ENCODE data around the gene MAP4K5.
"Not testable (repeated sequence)": the region's sequence is repeated elsewhere in the genome, so short reads cannot be mapped to it uniquely, and the experiment has no call there.

The MAP4K5 gene

DNA sequence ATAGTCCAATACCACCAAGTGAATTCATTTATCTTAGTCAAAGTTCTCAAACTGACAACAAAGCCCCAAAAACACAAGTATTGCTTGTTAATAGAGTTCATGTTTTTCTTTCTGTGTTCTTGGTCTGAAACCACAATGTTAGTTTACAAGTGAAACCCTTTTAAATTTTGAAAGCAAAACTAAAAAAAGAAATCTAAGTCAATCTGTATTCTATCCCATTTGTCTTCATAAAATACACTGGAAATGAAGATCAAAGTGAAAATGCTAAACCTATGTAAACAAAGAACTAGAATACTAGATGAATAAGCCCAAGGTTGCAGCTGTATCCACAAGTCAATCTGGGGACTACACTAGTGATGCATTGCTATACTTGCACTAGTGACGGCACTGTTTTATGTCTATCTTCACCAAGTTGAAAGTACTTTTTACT is 10.4 kb downstream of the MAP4K5 start:
- Histone ChIP-seq H3K27ac (ENCODE audit: low read depth, low read length, severe bottlenecking) (no peak overlapping the region), H3K9me3 (ENCODE audit: control insufficient read depth, low read length) (no peaks in the 10 kb centered on the region), H3K4me1 (ENCODE audit: control insufficient read depth, insufficient read depth, low read length, poor library complexity, severe bottlenecking) (peaks cover 6% of the 10 kb centered on the region), H3K4me3 (ENCODE audit: extremely low read depth, insufficient read depth, low read length, poor library complexity, severe bottlenecking) (no peak overlapping the region), H3K36me3 (ENCODE audit: control insufficient read depth, insufficient read depth, low read length) (peaks cover 34% of the 10 kb centered on the region)
- WGBS, 2 experiments (ENCODE audit: insufficient coverage in 2 of 2) = 100% methylated on average over 1 of the region's 1 CpG; no CpG with 5 or more reads in 1 of the 2 experiments

DNA sequence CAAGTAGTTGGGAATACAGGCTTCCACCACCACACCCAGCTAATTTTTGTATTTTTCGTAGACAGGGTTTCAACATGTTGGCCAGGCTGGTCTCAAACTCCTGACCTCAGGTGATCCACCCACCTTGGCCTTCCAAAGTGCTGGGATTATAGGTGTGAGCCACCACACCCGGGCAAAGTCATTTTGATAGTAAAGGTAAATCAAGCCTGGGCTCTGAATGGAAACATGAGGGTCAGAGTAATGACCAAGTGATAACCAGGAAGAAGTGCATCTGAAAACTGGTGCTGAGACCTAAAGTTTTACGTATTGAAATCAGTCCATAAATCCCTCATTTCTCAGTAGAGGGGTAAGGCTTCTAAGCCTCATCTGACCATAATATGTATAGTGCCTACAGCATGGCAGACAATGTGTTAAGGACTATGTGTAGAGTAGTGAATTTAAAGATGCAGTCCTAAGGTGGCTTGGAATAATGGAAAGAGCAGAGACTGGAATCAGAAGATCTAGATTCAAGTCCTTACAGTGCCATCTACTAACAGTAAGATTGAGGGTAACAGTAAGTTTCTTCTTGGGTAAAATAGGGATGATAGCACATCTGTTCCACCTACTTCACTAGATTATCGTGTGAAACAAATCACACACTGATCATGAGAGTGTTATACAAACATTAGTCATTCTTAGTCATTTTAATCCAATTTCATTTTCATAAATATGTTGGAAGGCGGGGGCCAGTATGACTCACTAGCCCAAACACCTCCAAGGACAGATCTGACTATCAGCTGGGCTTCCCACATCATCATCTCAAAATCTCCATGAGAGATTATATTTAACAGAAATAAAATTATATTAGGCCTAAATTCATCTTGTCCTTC is 11.2 kb downstream of the MAP4K5 start:
- 87 to 90% methylated on average over 1 to 2 of the region's 5 CpGs for WGBS, 2 experiments (ENCODE audit: insufficient coverage in 2 of 2)
- H3K4me3 ChIP-seq (ENCODE audit: extremely low read depth, insufficient read depth, low read length, poor library complexity, severe bottlenecking) = no peak overlapping the region
- peaks cover 36% of the 10 kb centered on the region for H3K36me3 ChIP-seq (ENCODE audit: control insufficient read depth, insufficient read depth, low read length)
- H3K27ac ChIP-seq (ENCODE audit: low read depth, low read length, severe bottlenecking) = no peak overlapping the region
- H3K9me3 ChIP-seq (ENCODE audit: control insufficient read depth, low read length) = no peaks in the 10 kb centered on the region
- peaks cover 6% of the 10 kb centered on the region for H3K4me1 ChIP-seq (ENCODE audit: control insufficient read depth, insufficient read depth, low read length, poor library complexity, severe bottlenecking)

DNA sequence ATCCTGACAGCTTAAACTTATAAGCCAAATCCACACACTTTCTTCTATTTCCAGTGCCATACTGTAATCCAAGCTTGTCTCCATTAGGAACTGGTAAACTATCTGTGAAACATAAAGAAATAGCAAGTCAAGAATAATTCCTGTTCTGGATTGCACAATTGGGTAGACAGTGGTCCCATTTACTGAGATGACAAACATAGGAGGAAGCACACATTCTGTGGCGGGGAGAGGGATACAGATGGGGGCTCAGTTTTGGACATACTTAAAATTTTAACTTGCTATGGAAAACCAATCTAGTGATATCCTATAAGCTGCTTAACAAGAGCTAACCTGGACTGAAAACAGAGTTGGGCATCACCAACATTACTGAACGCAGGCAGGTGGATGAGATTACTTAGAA is 16.3 kb downstream of the MAP4K5 start:
- H3K4me3 ChIP-seq (ENCODE audit: extremely low read depth, insufficient read depth, low read length, poor library complexity, severe bottlenecking) = no peak overlapping the region
- peaks cover 26% of the 10 kb centered on the region for H3K36me3 ChIP-seq (ENCODE audit: control insufficient read depth, insufficient read depth, low read length)
- no peak overlapping the region for H3K27ac ChIP-seq (ENCODE audit: low read depth, low read length, severe bottlenecking)
- 100% methylated on average over 1 of the region's 2 CpGs; no CpG with 5 or more reads in 1 of the 2 experiments for WGBS, 2 experiments (ENCODE audit: insufficient coverage in 2 of 2)
- no peaks in the 10 kb centered on the region for H3K9me3 ChIP-seq (ENCODE audit: control insufficient read depth, low read length)
- H3K4me1 ChIP-seq (ENCODE audit: control insufficient read depth, insufficient read depth, low read length, poor library complexity, severe bottlenecking) = no peaks in the 10 kb centered on the region

DNA sequence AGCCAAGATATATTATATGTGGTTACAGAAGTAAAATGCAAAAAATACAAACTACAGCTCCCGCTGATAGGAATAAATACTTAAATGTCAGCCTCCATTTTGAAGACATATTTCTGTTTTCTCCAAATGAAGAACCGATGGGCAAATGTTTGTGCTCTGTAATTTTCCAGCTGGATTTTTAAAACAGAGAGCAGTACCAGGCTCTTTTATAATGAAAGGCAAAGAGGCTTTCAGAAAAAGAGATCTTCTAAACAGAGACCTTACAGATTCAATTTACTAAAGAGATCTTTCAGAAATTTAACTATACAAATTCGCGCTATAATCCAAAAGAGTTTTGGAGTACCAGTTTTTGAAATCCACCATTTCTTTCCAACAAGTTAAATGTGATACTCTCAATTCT is 19.9 kb downstream of the MAP4K5 start:
- Histone ChIP-seq H3K4me1 (ENCODE audit: control insufficient read depth, insufficient read depth, low read length, poor library complexity, severe bottlenecking) (no peaks in the 10 kb centered on the region), H3K4me3 (ENCODE audit: extremely low read depth, insufficient read depth, low read length, poor library complexity, severe bottlenecking) (no peak overlapping the region), H3K27ac (ENCODE audit: low read depth, low read length, severe bottlenecking) (no peak overlapping the region), H3K9me3 (ENCODE audit: control insufficient read depth, low read length) (no peaks in the 10 kb centered on the region), H3K36me3 (ENCODE audit: control insufficient read depth, insufficient read depth, low read length) (peaks cover 18% of the 10 kb centered on the region)
- 100% methylated on average over 3 to 4 of the region's 4 CpGs for WGBS, 2 experiments (ENCODE audit: insufficient coverage in 2 of 2)

DNA sequence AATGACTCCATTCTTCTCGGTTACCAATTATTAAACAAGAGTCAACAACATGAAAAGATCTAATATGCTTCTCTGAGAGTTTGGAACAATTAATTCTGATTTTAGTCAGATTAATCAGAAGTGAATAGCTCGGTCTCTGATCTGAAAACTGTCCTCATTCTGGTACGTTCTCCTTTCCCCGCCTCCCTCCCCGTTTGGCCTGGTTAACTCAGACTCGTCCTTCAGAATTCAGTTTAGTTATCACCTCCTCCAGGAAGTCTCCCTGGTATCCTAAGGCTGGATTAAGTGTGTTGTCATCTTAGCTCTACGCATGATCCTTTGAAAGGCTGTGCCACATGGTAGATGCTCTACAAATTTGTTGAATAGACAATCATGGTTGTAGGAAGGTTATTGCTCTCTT is 22.2 kb downstream of the MAP4K5 start:
- Histone ChIP-seq H3K4me1 (ENCODE audit: control insufficient read depth, insufficient read depth, low read length, poor library complexity, severe bottlenecking) (no peaks in the 10 kb centered on the region), H3K4me3 (ENCODE audit: extremely low read depth, insufficient read depth, low read length, poor library complexity, severe bottlenecking) (no peak overlapping the region), H3K36me3 (ENCODE audit: control insufficient read depth, insufficient read depth, low read length) (peaks cover 5% of the 10 kb centered on the region), H3K27ac (ENCODE audit: low read depth, low read length, severe bottlenecking) (no peak overlapping the region), H3K9me3 (ENCODE audit: control insufficient read depth, low read length) (no peaks in the 10 kb centered on the region)
- WGBS, 2 experiments (ENCODE audit: insufficient coverage in 2 of 2) = 90 to 100% methylated on average over 2 to 5 of the region's 7 CpGs

DNA sequence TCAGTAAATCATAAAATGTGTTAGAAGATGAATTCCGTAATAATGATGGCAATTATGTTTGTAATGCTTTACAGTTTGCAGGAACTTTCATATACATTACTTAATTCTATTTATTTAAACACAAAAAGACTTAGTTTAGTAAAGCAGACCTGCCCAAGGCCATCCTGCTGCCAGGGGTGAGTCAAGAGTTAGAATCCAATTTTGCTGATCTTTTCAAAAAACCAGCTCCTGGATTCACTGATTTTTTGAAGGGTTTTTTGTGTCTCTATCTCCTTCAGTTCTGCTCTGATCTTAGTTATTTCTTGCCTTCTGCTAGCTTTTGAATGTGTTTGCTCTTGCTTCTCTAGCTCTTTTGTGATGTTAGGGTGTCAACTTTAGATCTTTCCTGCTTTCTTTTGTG is 25.3 kb downstream of the MAP4K5 start:
- H3K4me3 ChIP-seq (ENCODE audit: extremely low read depth, insufficient read depth, low read length, poor library complexity, severe bottlenecking); H3K27ac ChIP-seq (ENCODE audit: low read depth, low read length, severe bottlenecking); H3K4me1 ChIP-seq (ENCODE audit: control insufficient read depth, insufficient read depth, low read length, poor library complexity, severe bottlenecking); H3K36me3 ChIP-seq (ENCODE audit: control insufficient read depth, insufficient read depth, low read length); H3K9me3 ChIP-seq (ENCODE audit: control insufficient read depth, low read length): not testable (repeated sequence)
- WGBS, 2 experiments (ENCODE audit: insufficient coverage in 2 of 2) = no CpG with 5 or more reads among the region's 1 CpG

DNA sequence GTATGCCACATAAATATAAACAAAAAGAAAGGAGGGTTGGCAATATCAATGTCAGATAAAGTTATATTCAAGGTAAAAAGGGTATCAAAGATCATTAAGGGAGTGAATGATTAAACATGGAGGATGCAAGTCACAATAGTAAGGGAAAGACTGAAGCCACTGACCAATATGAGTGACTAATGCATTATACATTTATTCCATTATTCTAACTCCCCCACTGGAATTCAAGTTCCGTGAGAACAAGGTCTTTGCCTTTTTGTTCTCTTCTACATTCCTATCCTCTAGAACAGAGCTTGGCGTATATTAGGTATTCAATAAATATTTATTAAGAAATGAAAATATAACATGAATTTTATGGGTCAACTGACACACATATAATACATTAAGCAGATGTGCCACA is 30.7 kb downstream of the MAP4K5 start:
- no peaks in the 10 kb centered on the region for H3K4me1 ChIP-seq (ENCODE audit: control insufficient read depth, insufficient read depth, low read length, poor library complexity, severe bottlenecking)
- no peak overlapping the region for H3K4me3 ChIP-seq (ENCODE audit: extremely low read depth, insufficient read depth, low read length, poor library complexity, severe bottlenecking)
- peaks cover 21% of the 10 kb centered on the region for H3K36me3 ChIP-seq (ENCODE audit: control insufficient read depth, insufficient read depth, low read length)
- 100% methylated on average over 1 of the region's 2 CpGs; no CpG with 5 or more reads in 1 of the 2 experiments for WGBS, 2 experiments (ENCODE audit: insufficient coverage in 2 of 2)
- no peak overlapping the region for H3K27ac ChIP-seq (ENCODE audit: low read depth, low read length, severe bottlenecking)
- no peaks in the 10 kb centered on the region for H3K9me3 ChIP-seq (ENCODE audit: control insufficient read depth, low read length)

DNA sequence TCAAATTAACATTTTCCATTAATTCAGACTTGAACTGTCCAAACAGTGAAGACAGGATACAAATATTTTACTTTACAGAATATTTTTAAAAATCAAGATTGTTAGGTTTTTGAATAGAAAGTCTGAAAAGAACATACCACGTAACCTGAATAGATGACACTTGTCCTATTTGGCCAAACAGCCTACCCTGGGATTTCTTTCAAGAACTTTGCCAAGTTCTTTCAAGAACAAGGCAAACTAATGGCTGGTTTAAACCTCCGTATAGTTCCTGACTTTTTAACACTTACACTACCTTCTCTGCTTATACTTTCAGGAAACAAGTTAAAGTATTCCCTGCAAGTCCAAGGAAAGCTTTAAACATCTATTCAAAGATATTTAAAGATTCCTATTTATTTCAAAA is 35.0 kb downstream of the MAP4K5 start:
- peaks cover 22% of the 10 kb centered on the region for H3K36me3 ChIP-seq (ENCODE audit: control insufficient read depth, insufficient read depth, low read length)
- H3K9me3 ChIP-seq (ENCODE audit: control insufficient read depth, low read length) = no peaks in the 10 kb centered on the region
- no peak overlapping the region for H3K27ac ChIP-seq (ENCODE audit: low read depth, low read length, severe bottlenecking)
- 94 to 100% methylated on average over 2 of the region's 2 CpGs for WGBS, 2 experiments (ENCODE audit: insufficient coverage in 2 of 2)
- H3K4me3 ChIP-seq (ENCODE audit: extremely low read depth, insufficient read depth, low read length, poor library complexity, severe bottlenecking) = no peak overlapping the region
- H3K4me1 ChIP-seq (ENCODE audit: control insufficient read depth, insufficient read depth, low read length, poor library complexity, severe bottlenecking) = no peaks in the 10 kb centered on the region

DNA sequence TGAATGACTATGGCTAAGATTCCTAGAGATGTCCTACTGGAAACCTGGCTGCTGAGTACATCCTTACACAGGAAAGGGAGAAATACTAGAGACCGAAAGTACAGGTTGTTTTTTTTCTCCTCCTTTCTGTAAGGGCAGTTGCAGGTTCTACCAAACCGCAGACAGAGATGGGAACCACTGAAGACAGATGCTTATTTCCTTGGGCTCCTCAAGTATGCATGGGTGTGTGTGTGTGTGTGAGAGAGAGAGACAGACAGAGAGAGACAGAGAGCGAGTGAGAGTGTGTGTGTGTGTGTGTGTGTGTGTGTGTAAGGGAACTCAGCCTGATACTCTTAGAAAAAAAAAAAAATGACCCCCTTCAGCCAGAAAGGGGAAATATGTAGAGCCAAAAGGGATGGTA is 42.5 kb downstream of the MAP4K5 start:
- WGBS, 2 experiments (ENCODE audit: insufficient coverage in 2 of 2) = 100% methylated on average over 1 of the region's 3 CpGs
- no peaks in the 10 kb centered on the region for H3K4me1 ChIP-seq (ENCODE audit: control insufficient read depth, insufficient read depth, low read length, poor library complexity, severe bottlenecking)
- no peak overlapping the region for H3K4me3 ChIP-seq (ENCODE audit: extremely low read depth, insufficient read depth, low read length, poor library complexity, severe bottlenecking)
- no peaks in the 10 kb centered on the region for H3K9me3 ChIP-seq (ENCODE audit: control insufficient read depth, low read length)
- peaks cover 20% of the 10 kb centered on the region for H3K36me3 ChIP-seq (ENCODE audit: control insufficient read depth, insufficient read depth, low read length)
- H3K27ac ChIP-seq (ENCODE audit: low read depth, low read length, severe bottlenecking) = no peak overlapping the region

DNA sequence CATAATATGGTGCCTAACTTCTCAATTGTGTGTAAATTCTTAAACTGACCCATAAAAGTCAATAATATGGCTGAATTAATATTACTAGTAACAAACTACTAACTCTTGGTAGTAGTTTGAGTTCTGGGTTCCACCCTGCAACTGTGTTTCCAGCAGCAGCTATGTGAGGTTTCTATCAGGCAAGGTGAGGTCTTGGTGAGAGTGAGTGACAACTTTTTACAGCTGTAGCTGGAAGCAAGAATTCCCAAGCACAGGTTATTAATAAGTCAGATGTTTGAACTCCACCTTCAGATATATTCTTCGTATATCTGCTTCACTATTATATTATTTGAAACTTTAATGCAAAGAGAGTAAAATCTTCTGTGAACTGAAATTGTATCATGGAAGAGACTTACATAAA is 43.8 kb downstream of the MAP4K5 start:
- WGBS, 2 experiments (ENCODE audit: insufficient coverage in 2 of 2) = no CpG with 5 or more reads among the region's 1 CpG
- H3K27ac ChIP-seq (ENCODE audit: low read depth, low read length, severe bottlenecking) = no peak overlapping the region

DNA sequence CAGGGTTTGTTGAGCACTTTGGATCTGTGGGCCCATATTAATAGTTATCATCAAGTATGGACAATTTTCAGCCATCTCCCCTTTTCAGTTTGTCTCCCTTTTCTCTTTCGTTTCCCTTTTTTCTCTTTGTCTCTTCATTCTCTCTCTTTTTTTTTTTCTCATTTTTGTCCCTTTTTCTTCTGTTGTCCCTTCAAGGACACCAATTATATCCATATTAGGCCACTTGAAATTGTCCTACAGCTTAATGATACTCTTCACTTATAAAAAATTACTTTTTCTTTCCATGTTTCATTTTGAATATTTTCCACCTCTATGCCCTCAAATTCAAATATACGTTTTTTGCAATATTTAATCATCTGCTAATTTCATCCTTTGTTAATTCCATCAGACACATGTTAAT is 53.3 kb downstream of the MAP4K5 start:
- H3K36me3 ChIP-seq (ENCODE audit: control insufficient read depth, insufficient read depth, low read length) = peaks cover 32% of the 10 kb centered on the region
- H3K4me3 ChIP-seq (ENCODE audit: extremely low read depth, insufficient read depth, low read length, poor library complexity, severe bottlenecking) = no peak overlapping the region
- no peak overlapping the region for H3K27ac ChIP-seq (ENCODE audit: low read depth, low read length, severe bottlenecking)
- H3K9me3 ChIP-seq (ENCODE audit: control insufficient read depth, low read length) = peaks cover under 1% of the 10 kb centered on the region
- no peaks in the 10 kb centered on the region for H3K4me1 ChIP-seq (ENCODE audit: control insufficient read depth, insufficient read depth, low read length, poor library complexity, severe bottlenecking)
- WGBS, 2 experiments (ENCODE audit: insufficient coverage in 2 of 2) = 89 to 95% methylated on average over 2 of the region's 2 CpGs

More for the DNA sequence above, 43.8 kb downstream of the MAP4K5 start:
- H3K9me3 ChIP-seq (ENCODE audit: control insufficient read depth, low read length) = no peaks in the 10 kb centered on the region
- H3K4me1 ChIP-seq (ENCODE audit: control insufficient read depth, insufficient read depth, low read length, poor library complexity, severe bottlenecking) = no peaks in the 10 kb centered on the region
- H3K4me3 ChIP-seq (ENCODE audit: extremely low read depth, insufficient read depth, low read length, poor library complexity, severe bottlenecking) = no peak overlapping the region
- peaks cover 17% of the 10 kb centered on the region for H3K36me3 ChIP-seq (ENCODE audit: control insufficient read depth, insufficient read depth, low read length)

All from mesodermal cell (in vitro differentiated cells).